Measurements from ENCODE around the gene M1AP.
A peak's percentile ranks its signal among the peaks of the same experiment; 100 is the strongest.

M1AP gene

DNA sequence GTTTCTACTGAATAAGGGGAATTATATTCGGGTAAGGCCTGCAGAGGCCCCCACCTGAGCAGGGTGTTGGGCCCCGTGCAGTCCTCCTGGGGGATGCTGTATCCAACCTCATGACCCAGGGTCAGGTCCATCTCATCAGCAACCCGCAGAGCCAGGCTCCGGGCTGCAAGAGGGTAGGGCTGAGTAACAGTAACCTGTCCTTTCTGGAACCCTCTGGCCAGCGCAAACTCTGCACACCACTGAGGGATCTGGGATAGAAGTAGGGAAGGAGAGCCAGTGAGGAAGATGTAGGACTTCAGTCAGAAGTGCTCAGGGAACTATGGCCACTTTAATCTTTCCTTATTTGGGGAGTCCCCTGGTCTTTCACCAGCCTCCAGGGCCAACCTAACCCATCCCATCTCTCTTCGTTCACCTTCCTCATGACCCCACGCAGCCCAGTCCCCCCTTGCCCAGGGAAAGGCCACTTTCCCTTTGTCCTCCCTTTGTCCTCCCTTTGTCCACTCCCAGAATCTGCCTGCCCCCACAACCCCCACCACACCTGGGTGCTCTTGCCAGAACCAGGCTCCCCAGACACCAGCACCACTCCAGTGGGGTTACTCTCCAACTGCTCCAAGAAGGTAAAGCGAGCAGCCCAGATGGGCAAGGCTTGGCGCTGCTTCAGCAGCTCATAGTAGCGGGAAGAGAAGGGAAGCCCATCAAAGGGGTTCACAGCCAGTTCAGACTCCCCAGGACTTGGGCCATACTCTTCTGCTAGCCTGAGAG is 123.0 kb downstream of the M1AP start:
- no peak for DNase-seq (ENCODE audit: low read depth)

DNA sequence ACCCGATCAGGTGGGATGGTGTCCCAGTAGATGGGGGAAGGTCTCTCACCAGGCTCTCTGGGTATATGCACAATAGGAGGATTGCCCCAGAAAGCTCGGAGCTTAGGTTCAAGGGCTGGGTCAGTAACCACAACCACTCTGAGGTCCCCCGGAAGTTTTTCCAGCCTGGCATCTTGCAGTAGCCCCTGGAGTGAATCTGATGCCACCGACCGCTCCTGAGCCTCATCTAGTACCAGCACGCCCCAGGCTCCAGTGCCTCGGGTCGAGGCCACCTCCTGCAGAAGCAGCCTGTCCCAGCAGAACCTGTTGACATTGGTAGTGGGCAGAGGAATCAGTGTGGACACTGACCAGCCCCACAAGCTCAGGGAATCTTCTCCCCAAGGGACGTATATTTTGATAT is 124.1 kb downstream of the M1AP start:
- DNase-seq (ENCODE audit: low read depth) = no peak

DNA sequence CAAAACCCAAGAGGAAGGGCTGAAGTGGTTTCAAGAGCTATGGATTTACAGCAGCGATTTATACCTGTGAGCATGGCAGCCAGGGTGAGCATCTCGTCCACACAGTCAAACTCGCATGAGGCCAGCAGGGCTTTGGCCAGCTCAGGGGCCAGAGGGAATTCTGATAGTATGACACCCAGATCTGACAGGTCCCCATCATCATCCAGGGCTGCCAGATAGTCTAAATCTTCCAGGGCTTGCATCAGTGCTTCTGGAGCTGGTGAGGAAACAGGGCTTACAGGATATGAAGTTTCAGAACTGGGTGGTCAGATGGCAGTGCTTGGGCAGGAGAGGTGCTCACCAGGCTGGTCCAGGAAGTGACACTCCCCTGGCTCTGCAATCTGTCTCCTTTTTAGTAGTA is 125.6 kb downstream of the M1AP start:
- no peak for DNase-seq (ENCODE audit: low read depth)

DNA sequence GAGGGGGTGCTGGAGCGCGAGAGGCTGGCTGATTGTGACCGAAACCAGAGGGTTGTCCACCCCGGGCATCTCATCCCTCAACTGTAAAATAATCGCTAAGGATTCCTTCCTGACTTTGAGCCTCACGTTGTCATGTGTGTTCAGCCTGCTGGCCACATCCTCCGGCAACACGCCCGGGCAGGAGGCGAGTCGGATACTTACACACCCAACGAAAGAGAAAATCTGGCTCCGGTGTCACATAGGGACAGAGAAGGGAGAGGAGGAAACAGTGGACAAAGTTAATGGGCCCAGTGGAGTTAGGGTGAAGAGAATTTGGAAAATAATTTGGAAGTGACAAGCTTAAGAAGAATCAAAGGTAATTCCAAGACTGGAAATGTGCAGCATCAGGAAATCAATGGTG is 131.5 kb downstream of the M1AP start:
- DNase-seq (ENCODE audit: low read depth) = no peak

GRCh38 chr2:74515981-74516633 is 132.0 kb downstream of the M1AP start:
- peak; percentile 64 for DNase-seq (ENCODE audit: low read depth)

GRCh38 chr2:74515271-74515980 is 132.7 kb downstream of the M1AP start:
- DNase-seq (ENCODE audit: low read depth) = no peak

DNA sequence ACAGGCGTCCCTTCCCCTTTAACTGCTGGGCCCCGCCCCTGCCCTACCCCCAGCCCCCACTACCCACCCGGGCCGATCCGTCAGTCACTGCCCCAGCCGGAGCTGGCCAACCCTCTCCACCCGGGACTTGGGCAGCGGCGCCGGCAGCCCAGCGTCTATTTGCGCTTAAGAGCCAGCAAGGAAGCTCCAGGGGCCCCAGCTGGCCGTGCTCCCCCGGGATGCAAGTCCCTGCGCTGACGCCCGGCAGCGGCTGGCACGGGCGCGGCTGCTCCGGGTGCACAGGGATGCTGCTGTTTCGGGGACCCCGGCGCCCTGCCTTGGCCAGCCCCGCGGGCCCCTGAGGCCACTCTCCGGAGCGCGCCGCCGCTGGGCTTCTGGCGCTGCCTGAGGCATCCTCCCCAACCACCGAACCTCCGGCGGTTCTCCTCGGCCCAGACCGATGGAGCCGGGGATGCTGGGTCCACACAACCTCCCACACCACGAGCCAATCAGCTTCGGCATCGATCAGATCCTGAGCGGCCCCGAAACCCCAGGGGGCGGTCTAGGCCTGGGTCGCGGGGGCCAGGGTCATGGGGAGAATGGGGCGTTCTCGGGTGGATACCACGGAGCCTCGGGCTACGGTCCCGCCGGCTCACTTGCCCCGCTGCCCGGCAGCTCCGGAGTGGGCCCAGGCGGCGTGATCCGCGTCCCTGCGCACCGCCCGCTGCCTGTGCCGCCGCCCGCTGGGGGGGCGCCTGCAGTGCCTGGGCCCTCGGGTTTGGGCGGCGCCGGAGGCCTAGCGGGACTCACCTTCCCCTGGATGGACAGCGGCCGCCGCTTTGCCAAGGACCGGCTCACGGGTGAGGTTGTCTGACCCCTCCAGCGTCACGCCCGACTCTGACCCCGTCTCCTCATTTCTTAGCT is 133.5 kb downstream of the M1AP start, which contains the start of gene TLX2:
TSS of gene TLX2 (plus strand) at position 83 of the 903 bp plus-strand sequence. CDS start at position 440, 357 bp downstream.
- DNase-seq (ENCODE audit: low read depth) = no peak

DNA sequence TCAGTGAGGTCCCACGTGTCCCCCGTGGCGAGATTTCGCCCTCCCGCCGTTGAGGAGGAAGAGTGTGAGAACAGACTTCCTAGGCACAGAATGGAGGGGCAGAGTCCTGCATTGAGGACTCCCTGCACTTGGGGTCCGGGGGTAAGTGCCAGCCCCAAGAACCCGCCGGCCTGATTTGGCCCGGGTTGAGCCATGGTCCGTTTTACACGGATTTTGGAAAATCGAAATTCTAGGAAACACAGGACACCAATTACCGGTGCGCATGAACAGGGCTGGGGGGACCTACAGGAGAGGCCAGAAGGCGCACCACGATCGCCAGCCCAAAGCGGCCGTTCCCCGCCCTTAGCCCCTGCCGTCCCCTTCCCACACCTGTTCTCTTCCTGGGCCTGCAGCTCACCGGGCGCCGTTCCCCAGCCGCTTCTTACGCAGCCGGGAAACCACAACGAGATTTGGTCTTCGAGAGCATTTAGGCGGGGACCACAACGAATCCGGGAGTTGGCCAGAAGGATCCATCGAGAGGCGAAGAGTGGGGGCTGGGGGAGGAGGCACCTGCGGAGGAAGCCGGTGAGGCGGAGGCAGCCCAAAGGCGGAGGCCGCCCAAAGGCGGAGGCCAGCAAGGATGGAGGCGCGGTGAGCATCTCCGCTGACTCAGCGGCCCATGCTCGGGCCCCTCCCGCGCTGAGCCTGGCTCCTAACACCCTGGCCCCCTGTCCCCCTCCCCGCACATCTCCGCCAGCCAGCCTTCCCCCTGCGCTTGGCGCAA is 134.3 kb downstream of the M1AP start:
- no peak for DNase-seq (ENCODE audit: low read depth)

DNA sequence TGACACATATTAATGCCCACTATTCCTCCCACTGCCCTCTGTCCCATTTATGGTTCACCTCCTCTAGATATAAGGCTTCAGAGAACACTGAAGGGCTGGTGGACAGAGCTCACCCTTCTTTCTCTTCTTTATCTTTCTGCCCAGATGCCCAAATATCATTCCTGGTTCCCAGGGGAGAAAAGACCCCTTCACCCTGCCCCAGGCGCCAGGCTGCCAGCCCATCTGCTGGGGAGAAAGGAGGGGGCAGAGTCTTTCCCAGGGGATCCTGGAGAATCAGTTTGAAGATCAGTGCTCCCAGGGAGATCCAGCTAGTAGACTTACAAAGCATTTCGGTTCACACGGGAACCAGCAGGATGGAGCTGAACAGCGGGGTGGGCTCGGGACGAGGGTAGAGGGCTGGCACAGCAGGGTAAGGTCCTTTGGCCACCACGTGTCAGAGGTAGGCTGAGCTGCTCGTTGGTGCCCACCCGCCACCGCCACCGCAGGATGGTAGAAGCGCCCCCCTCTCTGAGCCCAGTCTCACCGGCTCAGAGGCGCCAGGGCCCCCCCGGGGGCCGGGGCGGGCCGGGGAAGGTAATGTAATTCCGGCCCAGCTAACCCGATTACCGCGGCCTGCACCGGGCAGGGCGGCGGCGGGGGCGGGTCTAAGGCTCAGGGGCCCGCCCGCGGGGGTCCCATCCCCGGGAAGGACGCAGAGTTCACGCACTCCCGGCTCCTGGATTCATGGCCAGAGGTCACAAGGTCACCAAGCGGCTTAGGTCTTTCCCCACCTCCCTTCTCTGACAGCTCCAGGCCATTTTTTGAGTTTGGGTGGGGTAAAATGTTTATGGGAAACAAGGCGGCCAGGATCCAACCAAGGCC is 135.2 kb downstream of the M1AP start:
- DNase-seq (ENCODE audit: low read depth) = no peak

DNA sequence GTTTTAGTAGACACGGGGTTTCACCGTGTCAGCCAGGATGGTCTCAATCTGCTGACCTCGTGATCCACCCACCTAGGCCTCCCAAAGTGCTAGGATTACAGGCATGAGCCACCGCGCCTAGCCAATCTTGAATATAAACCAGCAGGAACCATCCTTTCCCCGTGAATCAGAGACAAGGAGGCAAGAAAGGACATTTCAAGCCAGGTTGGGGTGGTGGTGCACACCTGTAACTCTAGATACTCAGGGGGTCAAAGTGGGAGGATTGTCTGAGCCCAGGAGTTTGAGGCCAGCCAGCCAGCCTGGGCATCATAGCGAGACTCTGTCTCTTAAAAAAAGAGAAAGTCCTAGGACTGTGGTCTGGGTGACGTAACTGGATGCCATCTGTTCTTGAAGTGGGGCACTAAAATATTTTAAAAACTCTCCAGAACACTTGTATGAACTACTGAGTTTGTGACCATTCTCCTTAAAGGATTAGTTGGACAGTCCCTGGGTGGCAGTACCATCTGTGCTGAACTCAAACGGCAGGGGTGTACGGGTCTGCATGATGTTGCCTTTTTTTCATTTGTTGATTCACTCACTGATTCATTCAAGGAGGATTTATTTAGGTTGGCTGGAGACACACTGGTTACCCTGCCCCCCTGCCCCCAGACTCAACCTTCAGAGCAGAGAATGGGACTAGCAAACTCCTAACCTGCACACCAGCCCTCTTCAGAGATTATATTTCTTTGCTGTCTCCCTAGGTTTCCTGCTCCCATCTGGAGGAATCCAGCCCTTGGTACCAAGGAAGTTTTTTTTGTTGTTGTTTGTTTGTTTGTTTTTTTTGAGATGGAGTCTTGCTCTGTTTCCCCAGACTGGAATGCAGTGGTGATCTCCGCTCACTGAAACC is 136.8 kb downstream of the M1AP start:
- no peak for DNase-seq (ENCODE audit: low read depth)

DNA sequence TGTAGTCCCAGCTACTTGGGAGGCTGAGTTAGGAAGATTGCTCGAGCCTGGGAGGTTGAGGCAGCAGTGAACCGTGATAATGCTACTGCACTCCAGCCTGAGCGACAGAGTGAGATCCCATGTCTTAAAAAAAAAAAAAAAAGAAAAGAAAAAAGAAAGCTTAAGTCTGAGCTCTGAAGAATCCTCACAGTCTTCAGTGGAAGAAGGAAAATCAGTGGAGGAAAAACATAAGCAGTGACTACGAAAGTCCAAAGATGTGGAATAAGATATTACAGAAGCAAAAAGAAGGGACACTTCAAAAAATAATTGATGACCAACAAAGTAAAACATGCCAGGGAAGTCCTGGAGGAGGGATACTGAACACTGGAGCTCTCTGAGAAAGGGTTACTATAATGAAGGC is 137.9 kb downstream of the M1AP start:
- DNase-seq (ENCODE audit: low read depth) = no peak

- DNase-seq (ENCODE audit: low read depth) = no peak
Measured at GRCh38 chr2:74507926-74508520, 140.1 kb downstream of the M1AP start.
